Caco-2 (cell line): Measurements from ENCODE around the gene CRACR2B. TPM values are rescaled to one million over a fixed set of nuclear protein-coding genes. Genes with fewer than 3 reads are reported as not detected.

Experiments used
- BruUV-seq: library from RNA; stranded (reverse); fragments of 400-500 nt; replicated peaks from 2 replicates; lab custom pipeline; 2021; lab: Mats Ljungman, UMichigan
- CTCF ChIA-PET: fragments of 300-600 bp; sonication (Branson Sonifier 250); formaldehyde crosslinking; loops from one replicate; lab custom pipeline; 2022; ENCODE audit warnings: antibody characterized with exemption; lab: Charles Lee
- POLR2A ChIA-PET: fragments of 300-600 bp; sonication (Branson Sonifier 250); formaldehyde crosslinking; loops from one replicate; lab custom pipeline; 2022; ENCODE audit warnings: antibody characterized with exemption; lab: Charles Lee
- DNase-seq, 2 experiments: peaks; one replicate each; pipeline versions ENCODE4 v3.0.0 to v3.0.0-alpha.2; 2020 to 2022
- H3K27me3 ChIP-seq: replicated peaks from 2 replicates; pipeline ENCODE4 v1.6.0; 2011; ENCODE audit warnings: low read length; ENCODE audit not compliant: control insufficient read depth, insufficient read depth
- H3K36me3 ChIP-seq: 2 replicates; pipeline ENCODE4 v1.5.1; 2011; ENCODE audit warnings: low read length; ENCODE audit not compliant: control insufficient read depth, insufficient read depth
- H3K4me1 ChIP-seq: fragments of 250-450 bp; sonication (Bioruptor Pico); 2 replicates; pipeline ENCODE4 v1.5.1; 2020; ENCODE audit warnings: mild to moderate bottlenecking
- H3K4me3 ChIP-seq: 2 replicates; pipeline ENCODE4 v1.5.1; 2011; ENCODE audit warnings: low read depth, mild to moderate bottlenecking, control low read depth, low read length
- H3K9me3 ChIP-seq: fragments of 250-450 bp; sonication (Bioruptor Pico); 2 replicates; pipeline ENCODE4 v1.5.1; 2020; ENCODE audit warnings: mild to moderate bottlenecking, moderate library complexity
- H3K27ac Mint-ChIP-seq: one replicate; pipeline ENCODE4 v1.8.0; 2022; ENCODE audit warnings: mixed read lengths; ENCODE audit not compliant: unreplicated experiment
- H3K27me3 Mint-ChIP-seq: one replicate; pipeline ENCODE4 v1.8.0; 2022; ENCODE audit warnings: mixed read lengths; ENCODE audit not compliant: insufficient read depth, unreplicated experiment
- H3K36me3 Mint-ChIP-seq: one replicate; pipeline ENCODE4 v1.8.0; 2022; ENCODE audit warnings: mild to moderate bottlenecking, mixed read lengths; ENCODE audit not compliant: insufficient read depth, unreplicated experiment
- H3K4me1 Mint-ChIP-seq: one replicate; pipeline ENCODE4 v1.8.0; 2022; ENCODE audit warnings: low read depth, mixed read lengths; ENCODE audit not compliant: unreplicated experiment
- H3K4me3 Mint-ChIP-seq: one replicate; pipeline ENCODE4 v1.8.0; 2022; ENCODE audit warnings: mild to moderate bottlenecking, moderate library complexity, mixed read lengths; ENCODE audit not compliant: unreplicated experiment
- H3K9me3 Mint-ChIP-seq: one replicate; pipeline ENCODE4 v1.8.0; 2022; ENCODE audit warnings: mixed read lengths; ENCODE audit not compliant: unreplicated experiment
- intact Hi-C: fragments of 100-400 bp; cut with micrococcal nuclease; formaldehyde crosslinking; loops from one replicate; pipeline ENCODE4 v1.10.0; 2022; ENCODE audit not compliant: unreplicated experiment
- total RNA-seq: library from RNA; stranded (reverse); gene quantifications from 2 replicates; pipeline ENCODE4 v1.2.3, GENCODE V29; 2022
- TF ChIP-seq, protein P1 (sequence below), 2 experiments: fragments of 200-600 bp in 1 of 2; IDR thresholded peaks; 1 replicate in 1 of 2; 2 replicates in 1 of 2; pipeline versions ENCODE4 v1.5.1 to v1.8.0; 2011 to 2022; ENCODE audit warnings: antibody characterized with exemption in 1 of 2, control low read depth in 1 of 2, inconsistent platforms in 1 of 2, low read depth in 1 of 2, low read length in 1 of 2, mild to moderate bottlenecking in 1 of 2, moderate library complexity in 1 of 2; ENCODE audit not compliant: insufficient read depth in 1 of 2, severe bottlenecking in 1 of 2, unreplicated experiment in 1 of 2

The CRACR2B gene
- total RNA-seq, 1 experiment from 2014 or later, result 15.4 TPM

DNA sequence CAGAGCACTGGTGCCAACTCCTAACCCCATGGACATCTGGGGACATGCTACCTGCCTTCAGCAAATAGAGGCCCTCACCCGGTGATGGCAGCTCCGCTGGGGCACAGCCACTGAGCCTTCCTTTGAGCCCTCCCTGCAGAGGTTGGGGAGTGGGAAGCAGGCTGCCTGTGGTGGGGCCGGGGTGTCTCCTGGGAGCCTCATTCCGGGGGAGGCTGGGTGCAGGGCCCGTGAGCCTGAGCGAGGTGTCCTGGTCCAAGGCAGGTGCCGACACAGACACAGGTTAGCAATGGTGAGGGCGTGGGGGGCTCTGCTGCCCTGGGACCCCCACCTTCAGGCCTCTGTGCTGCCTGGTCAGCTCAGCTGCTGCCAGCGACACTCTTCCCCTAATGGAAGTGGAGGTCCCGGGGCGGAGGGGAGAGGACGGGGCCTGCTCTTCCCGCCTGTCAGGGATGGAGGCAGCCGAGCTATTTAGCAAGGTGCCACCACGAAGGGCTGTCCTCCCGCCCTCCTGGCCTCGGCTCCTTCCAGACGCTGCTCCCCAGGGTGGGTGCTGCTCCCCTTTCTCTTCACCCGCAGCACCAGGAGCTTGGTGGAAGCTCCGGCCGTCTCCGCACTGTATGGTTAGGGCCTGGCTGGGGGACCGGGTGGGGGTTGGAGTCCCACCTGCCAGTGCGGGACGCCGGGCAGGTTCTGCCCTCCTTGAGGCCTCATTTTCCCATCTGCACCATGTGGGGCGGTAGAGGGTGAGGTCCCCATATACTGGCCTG is 26.1 kb downstream of the CRACR2B start:
- H3K36me3 ChIP-seq, result no peaks in the 10 kb centered on the region

DNA sequence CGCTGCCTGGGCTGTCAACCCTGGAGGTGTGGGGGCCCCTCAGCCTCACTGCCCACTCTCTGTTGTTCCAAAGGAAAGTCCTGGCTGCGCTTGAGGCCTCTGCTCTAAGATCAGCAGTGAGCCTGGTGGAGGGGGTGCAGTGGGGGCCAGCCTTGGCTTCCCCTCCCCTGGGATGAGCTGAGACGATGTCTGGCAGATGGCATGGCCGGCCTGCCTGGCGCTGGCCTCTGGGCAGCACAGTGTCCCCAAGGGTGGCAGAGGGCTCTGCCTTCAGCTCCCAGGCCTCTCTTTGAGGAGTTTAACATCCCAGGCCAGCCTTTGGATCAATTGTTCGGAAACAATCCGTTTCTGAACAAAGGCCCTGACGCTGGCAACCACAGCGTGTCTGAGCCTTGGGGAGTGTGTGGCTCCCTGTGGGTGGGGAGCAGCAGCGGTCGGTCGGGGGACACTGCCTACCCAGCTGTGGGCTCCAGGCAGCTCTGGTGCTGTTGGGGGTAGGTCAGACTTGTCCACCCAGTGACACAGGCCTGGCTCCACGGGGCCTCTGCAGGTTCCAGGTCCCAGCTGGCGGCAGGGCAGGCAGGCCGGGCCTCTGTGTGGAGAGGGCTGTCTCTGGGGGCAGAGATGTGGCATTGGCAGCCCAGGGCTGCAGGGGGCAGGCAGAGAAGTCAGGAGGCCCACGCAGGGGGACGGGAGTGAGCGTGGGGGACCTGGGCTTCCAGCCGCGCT is 27.0 kb downstream of the CRACR2B start:
- Mint-ChIP-seq H3K4me1 (no peaks in the 10 kb centered on the region), H3K9me3 (no peaks in the 10 kb centered on the region), H3K27ac (no peak overlapping the region), H3K27me3 (no peaks in the 10 kb centered on the region), H3K4me3 (no peak overlapping the region), H3K36me3 (peaks cover 56% of the 10 kb centered on the region)
- no peak for DNase-seq
- peaks cover 12% of the 10 kb centered on the region for H3K4me1 ChIP-seq
- H3K36me3 ChIP-seq, result no peaks in the 10 kb centered on the region
- intact Hi-C loops, result no loop called here
- no TSS peak for BruUV-seq
- H3K9me3 ChIP-seq, result no peaks in the 10 kb centered on the region
- CTCF ChIA-PET, result interaction anchor here (0.6 kb wide), 1 partner anchor 16 kb away, joined by 3 read pairs; no protein-coding TSS in a partner anchor
- no peak overlapping the region for H3K4me3 ChIP-seq
- POLR2A ChIA-PET, result interaction anchor here (0.7 kb wide), 1 partner anchor 27 kb away, joined by 3 read pairs; no protein-coding TSS in a partner anchor
- TF ChIP-seq, protein P1, sequence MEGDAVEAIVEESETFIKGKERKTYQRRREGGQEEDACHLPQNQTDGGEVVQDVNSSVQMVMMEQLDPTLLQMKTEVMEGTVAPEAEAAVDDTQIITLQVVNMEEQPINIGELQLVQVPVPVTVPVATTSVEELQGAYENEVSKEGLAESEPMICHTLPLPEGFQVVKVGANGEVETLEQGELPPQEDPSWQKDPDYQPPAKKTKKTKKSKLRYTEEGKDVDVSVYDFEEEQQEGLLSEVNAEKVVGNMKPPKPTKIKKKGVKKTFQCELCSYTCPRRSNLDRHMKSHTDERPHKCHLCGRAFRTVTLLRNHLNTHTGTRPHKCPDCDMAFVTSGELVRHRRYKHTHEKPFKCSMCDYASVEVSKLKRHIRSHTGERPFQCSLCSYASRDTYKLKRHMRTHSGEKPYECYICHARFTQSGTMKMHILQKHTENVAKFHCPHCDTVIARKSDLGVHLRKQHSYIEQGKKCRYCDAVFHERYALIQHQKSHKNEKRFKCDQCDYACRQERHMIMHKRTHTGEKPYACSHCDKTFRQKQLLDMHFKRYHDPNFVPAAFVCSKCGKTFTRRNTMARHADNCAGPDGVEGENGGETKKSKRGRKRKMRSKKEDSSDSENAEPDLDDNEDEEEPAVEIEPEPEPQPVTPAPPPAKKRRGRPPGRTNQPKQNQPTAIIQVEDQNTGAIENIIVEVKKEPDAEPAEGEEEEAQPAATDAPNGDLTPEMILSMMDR (IDR thresholded peaks at IDR 0.05; ENCODE audit: insufficient read depth in 1 of 2, low read depth in 1 of 2, low read length in 1 of 2, severe bottlenecking in 1 of 2, unreplicated experiment in 1 of 2), result no peak
- no peaks in the 10 kb centered on the region for H3K27me3 ChIP-seq

More for the DNA sequence above, 26.1 kb downstream of the CRACR2B start:
- no peak overlapping the region for H3K4me3 Mint-ChIP-seq
- CTCF ChIA-PET, result no interaction called here
- Histone ChIP-seq H3K9me3 (no peaks in the 10 kb centered on the region), H3K4me3 (no peak overlapping the region), H3K4me1 (peaks cover 17% of the 10 kb centered on the region), H3K27me3 (no peaks in the 10 kb centered on the region)
- intact Hi-C loops, result no loop called here
- DNase-seq, result no peak
- H3K9me3 Mint-ChIP-seq, result no peaks in the 10 kb centered on the region
- H3K27ac Mint-ChIP-seq, result no peak overlapping the region
- no peaks in the 10 kb centered on the region for H3K4me1 Mint-ChIP-seq
- TF ChIP-seq, protein P1 (IDR thresholded peaks at IDR 0.05; ENCODE audit: insufficient read depth in 1 of 2, low read depth in 1 of 2, low read length in 1 of 2, severe bottlenecking in 1 of 2, unreplicated experiment in 1 of 2), result no peak
- H3K27me3 Mint-ChIP-seq, result no peaks in the 10 kb centered on the region
- BruUV-seq, result no TSS peak
- POLR2A ChIA-PET, result no interaction called here
- peaks cover 57% of the 10 kb centered on the region for H3K36me3 Mint-ChIP-seq

DNA sequence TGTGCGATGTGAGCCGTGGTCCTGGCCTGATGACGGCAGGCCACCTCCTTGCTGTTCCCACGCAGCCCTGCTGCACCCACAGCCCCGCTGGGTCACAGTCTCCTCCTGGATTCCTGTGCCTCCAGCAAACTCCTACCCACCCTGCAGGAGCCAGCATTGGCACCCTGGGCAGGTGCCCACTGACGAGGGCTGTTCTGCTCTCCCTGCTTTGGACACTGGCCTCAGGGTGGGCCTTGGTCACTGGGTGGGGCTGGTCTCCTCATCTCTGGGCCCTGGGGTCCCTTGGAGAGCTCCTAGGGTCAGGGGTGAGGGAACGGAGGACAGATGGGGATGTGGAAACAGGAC is 27.6 kb downstream of the CRACR2B start:
- TF ChIP-seq, protein P1 (IDR thresholded peaks at IDR 0.05; ENCODE audit: insufficient read depth in 1 of 2, low read depth in 1 of 2, low read length in 1 of 2, severe bottlenecking in 1 of 2, unreplicated experiment in 1 of 2), result no peak
- no TSS peak for BruUV-seq
- H3K36me3 ChIP-seq, result no peaks in the 10 kb centered on the region; the same call in 1 of the 2 replicates

More for the DNA sequence above, 27.6 kb downstream of the CRACR2B start:
- Mint-ChIP-seq H3K9me3 (no peaks in the 10 kb centered on the region), H3K36me3 (peaks cover 57% of the 10 kb centered on the region), H3K4me1 (no peaks in the 10 kb centered on the region), H3K4me3 (no peak overlapping the region), H3K27me3 (no peaks in the 10 kb centered on the region), H3K27ac (no peak overlapping the region)
- ChIA-PET POLR2A (interaction anchor here (0.7 kb wide), 1 partner anchor 28 kb away, joined by 3 read pairs; no protein-coding TSS in a partner anchor), CTCF (no interaction called here)
- DNase-seq, result no peak
- Histone ChIP-seq H3K4me3 (no peak overlapping the region), H3K9me3 (no peaks in the 10 kb centered on the region), H3K4me1 (peaks cover 10% of the 10 kb centered on the region), H3K27me3 (no peaks in the 10 kb centered on the region)
- intact Hi-C loops, result no loop called here
